ENCODE data around the gene FDX1. TPM values are rescaled to one million over a fixed set of nuclear protein-coding genes. Genes with fewer than 3 reads are reported as not detected.

Gene FDX1
- total and polyA plus RNA-seq, 2 of the 8 experiments (the other 6 are each of a cell fraction or from before 2014, with no cell fraction given) = 3.7 to 9.6 TPM

- no peak overlapping the region for H4K5ac ChIP-seq (ENCODE audit: insufficient read length, low read depth, low read length)
- H2BK15ac ChIP-seq (ENCODE audit: low read length) = no peak overlapping the region
- H3K9ac ChIP-seq (replicated peaks in 1 of 4; ENCODE audit: extremely low read depth in 1 of 4, low read depth in 3 of 4, low read length in 3 of 4) = no peak overlapping the region
- POLR2A ChIA-PET (ENCODE audit: partially characterized antibody) = interaction anchor here (0.7 kb wide), 1 partner anchor 45 kb away, joined by 3 read pairs; no protein-coding TSS in a partner anchor
- no peak overlapping the region for H3K23ac ChIP-seq (ENCODE audit: insufficient read length)
- H3K14ac ChIP-seq (ENCODE audit: insufficient read length) = no peak overlapping the region
- 30% methylated on average over 7 of the region's 7 CpGs; no CpG with 5 or more reads in 1 of the 2 experiments for WGBS, 2 experiments (ENCODE audit: extremely low coverage in 1 of 2, insufficient coverage in 1 of 2, insufficient read length in 1 of 2, insufficient replicate concordance in 2 of 2, low coverage in 1 of 2, low lambda C conversion rate in 2 of 2, missing lambda C conversion rate in 1 of 2)
- H4K91ac ChIP-seq (replicated peaks; ENCODE audit: insufficient read length, low read length) = no peak overlapping the region
- H2BK120ac ChIP-seq (replicated peaks; ENCODE audit: low read depth, low read length) = no peak overlapping the region
- no peaks in the 10 kb centered on the region for H3K79me1 ChIP-seq (ENCODE audit: low read depth, low read length)
- H2BK5ac ChIP-seq (ENCODE audit: low read depth, low read length) = 0 out of 2 replicates have a peak overlapping the region, but pooled peaks have one; percentile 8
- DNase-seq (ENCODE audit: low read depth in 1 of 2, low spot score in 2 of 2) (peak in 1 of 2 experiments; percentile 39), FAIRE-seq (no peak)
- no peak overlapping the region for H2AK5ac ChIP-seq (ENCODE audit: low read depth, low read length)
- H3K4ac ChIP-seq (replicated peaks; ENCODE audit: insufficient read length, low read depth, low read length) = no peak overlapping the region
- 0 out of 2 replicates have a peak overlapping the region, but pooled peaks have one; percentile 15 for H3K27ac ChIP-seq (ENCODE audit: low read depth, low read length)
- no peak overlapping the region for H3K18ac ChIP-seq (ENCODE audit: extremely low read depth, low read length)
- H3K36me3 ChIP-seq (ENCODE audit: control insufficient read depth in 2 of 4, insufficient read depth in 4 of 4, low read length in 3 of 4) = no peaks in the 10 kb centered on the region
- H3K56ac ChIP-seq (replicated peaks; ENCODE audit: insufficient read length, low read depth, low read length) = no peak overlapping the region
- peaks cover 0 to 7% (median 5%) of the 10 kb centered on the region in 4 experiments; a peak in 6 of 7 replicates for H3K4me1 ChIP-seq (replicated peaks in 1 of 4; ENCODE audit: control insufficient read depth in 3 of 4, insufficient read depth in 4 of 4, low read length in 3 of 4)
- H3K79me2 ChIP-seq (ENCODE audit: control insufficient read depth in 1 of 2, insufficient read depth in 2 of 2, low read length in 2 of 2) = no peaks in the 10 kb centered on the region
- H3K23me2 ChIP-seq (ENCODE audit: low read depth, low read length) = no peaks in the 10 kb centered on the region
- peak overlapping the region; percentile 89 for H2AFZ ChIP-seq (ENCODE audit: low read length)
- no peak overlapping the region for H2BK20ac ChIP-seq (ENCODE audit: low read length)
- CTCF ChIA-PET (ENCODE audit: partially characterized antibody) = interaction anchor here (0.7 to 1.8 kb wide), 5 partner anchors 13 to 931 kb away, joined by 3 to 13 read pairs (median 3); no protein-coding TSS in a partner anchor
- H3K4me2 ChIP-seq (ENCODE audit: insufficient read depth in 1 of 2, low read depth in 2 of 2, low read length in 2 of 2) = peak overlapping the region in 1 of 2 experiments; percentile 42; a peak in 1 of 4 replicates
- H2BK12ac ChIP-seq (ENCODE audit: low read depth, low read length) = no peak overlapping the region
- no peaks in the 10 kb centered on the region for H3K9me3 ChIP-seq (ENCODE audit: insufficient read depth in 2 of 2, low read depth in 1 of 2, low read length in 1 of 2)
- H4K20me1 ChIP-seq (replicated peaks in 1 of 2; ENCODE audit: control insufficient read depth in 1 of 2, insufficient read depth in 2 of 2, low read length in 2 of 2) = no peaks in the 10 kb centered on the region
- H4K8ac ChIP-seq (ENCODE audit: extremely low read depth, insufficient read depth, low read length) = no peak overlapping the region
- H3K27me3 ChIP-seq (replicated peaks in 1 of 4; ENCODE audit: control insufficient read depth in 3 of 4, extremely low read depth in 1 of 4, insufficient read depth in 3 of 4, low read length in 3 of 4) = no peaks in the 10 kb centered on the region
- H3K4me3 ChIP-seq (ENCODE audit: extremely low read depth in 1 of 4, insufficient read depth in 2 of 4, low read depth in 3 of 4, low read length in 4 of 4) = no peak overlapping the region; a peak in 1 of 8 replicates
- TF ChIP-seq RXRA (IDR thresholded peaks at IDR 0.05; ENCODE audit: insufficient read depth, low read depth, low read length) = no peak
- no peak for TF ChIP-seq HDAC6 (IDR thresholded peaks at IDR 0.05; ENCODE audit: low read depth, low read length)
- TF ChIP-seq, protein P1, sequence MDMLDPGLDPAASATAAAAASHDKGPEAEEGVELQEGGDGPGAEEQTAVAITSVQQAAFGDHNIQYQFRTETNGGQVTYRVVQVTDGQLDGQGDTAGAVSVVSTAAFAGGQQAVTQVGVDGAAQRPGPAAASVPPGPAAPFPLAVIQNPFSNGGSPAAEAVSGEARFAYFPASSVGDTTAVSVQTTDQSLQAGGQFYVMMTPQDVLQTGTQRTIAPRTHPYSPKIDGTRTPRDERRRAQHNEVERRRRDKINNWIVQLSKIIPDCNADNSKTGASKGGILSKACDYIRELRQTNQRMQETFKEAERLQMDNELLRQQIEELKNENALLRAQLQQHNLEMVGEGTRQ (IDR thresholded peaks at IDR 0.05; ENCODE audit: low read length) = no peak
- TF ChIP-seq KDM4A (IDR thresholded peaks at IDR 0.05; ENCODE audit: low read depth, low read length, severe bottlenecking) = no peak
- TF ChIP-seq CHD2 (IDR thresholded peaks at IDR 0.05; ENCODE audit: low read length) = no peak
- no peak for TF ChIP-seq TAF1 (IDR thresholded peaks at IDR 0.05; ENCODE audit: low read depth, low read length)
- no peak for TF ChIP-seq SIN3A (conservative IDR thresholded peaks at IDR 0.05 in 1 of 2, IDR thresholded peaks at IDR 0.05 in 1 of 2; ENCODE audit: low read depth in 1 of 2, low read length in 2 of 2)
- TF ChIP-seq EP300 (IDR thresholded peaks at IDR 0.05; ENCODE audit: borderline replicate concordance in 1 of 2, low read depth in 2 of 2, low read length in 2 of 2) = no peak
- TF ChIP-seq NANOG (IDR thresholded peaks at IDR 0.05; ENCODE audit: insufficient read depth, low read depth, low read length, poor library complexity, severe bottlenecking) = no peak
- no peak for TF ChIP-seq CTBP2 (IDR thresholded peaks at IDR 0.05; ENCODE audit: borderline replicate concordance, insufficient read depth, insufficient read length, low read length)
These were observed 62.0 kb downstream of the FDX1 start for GRCh38 chr11:110491577-110492320.
